ENCODE results near the gene SYT3. TPM values are rescaled to one million over a fixed set of nuclear protein-coding genes. Genes with fewer than 3 reads are reported as not detected.

SYT3 gene
- total and polyA plus RNA-seq, 7 donors: under 0.01 to 0.66 (median 0.37) TPM; not detected in 1

GRCh38 chr19:50667759-50668231 is 28.1 kb upstream of the SYT3 start:
- DNase-seq: no peak
- intact Hi-C loops (cut with DNase I): loop anchor here (5.0 kb wide), 1 partner anchor 115 kb away; no protein-coding TSS in a partner anchor

GRCh38 chr19:50667177-50667758 is 27.6 kb upstream of the SYT3 start:
- Histone ChIP-seq H3K36me3 (no peaks in the 10 kb centered on the region), H3K27me3 (peaks cover 39 to 92% (median 49%) of the 10 kb centered on the region in 3 donors), H3K9me3 (no peaks in the 10 kb centered on the region), H3K4me1 (peaks cover 0 to 24% (median 8%) of the 10 kb centered on the region in 4 donors), H3K4me3 (no peak overlapping the region), H3K27ac (no peak overlapping the region)
- no peak for DNase-seq
- intact Hi-C loops (cut with DNase I): loop anchor here (5.0 kb wide), 1 partner anchor 115 kb away; no protein-coding TSS in a partner anchor
- TF ChIP-seq POLR2AphosphoS5 (IDR thresholded peaks at IDR 0.05) (no peak), POLR2A (IDR thresholded peaks at IDR 0.05) (no peak), EP300 (IDR thresholded peaks at IDR 0.05) (no peak), CTCF (IDR thresholded peaks at IDR 0.05) (no peak)
- 7 to 14% methylated on average over 56 of the region's 56 CpGs for WGBS, 2 donors

More at GRCh38 chr19:50667759-50668231, 28.1 kb upstream of the SYT3 start:
- Histone ChIP-seq H3K36me3 (no peaks in the 10 kb centered on the region), H3K27me3 (peaks cover 39 to 93% (median 44%) of the 10 kb centered on the region in 3 donors), H3K4me3 (no peak overlapping the region), H3K9me3 (no peaks in the 10 kb centered on the region), H3K27ac (no peak overlapping the region), H3K4me1 (peaks cover 0 to 24% (median 8%) of the 10 kb centered on the region in 4 donors)
- TF ChIP-seq POLR2A (IDR thresholded peaks at IDR 0.05): no peak
- no peak for TF ChIP-seq CTCF (IDR thresholded peaks at IDR 0.05)
- WGBS, 2 donors: 7 to 15% methylated on average over 58 of the region's 58 CpGs

GRCh38 chr19:50666346-50667176 is 26.9 kb upstream of the SYT3 start:
- no peak for TF ChIP-seq CTCF (IDR thresholded peaks at IDR 0.05)
- no peak for TF ChIP-seq POLR2AphosphoS5 (IDR thresholded peaks at IDR 0.05)
- TF ChIP-seq EP300 (IDR thresholded peaks at IDR 0.05): no peak
- no peak for TF ChIP-seq POLR2A (IDR thresholded peaks at IDR 0.05)
- Histone ChIP-seq H3K9me3 (no peaks in the 10 kb centered on the region), H3K4me3 (no peak overlapping the region), H3K36me3 (no peaks in the 10 kb centered on the region), H3K27me3 (peaks cover 39 to 92% (median 56%) of the 10 kb centered on the region in 3 donors), H3K4me1 (peaks cover 0 to 24% (median 8%) of the 10 kb centered on the region in 4 donors), H3K27ac (no peak overlapping the region)
- no peak for DNase-seq
- WGBS, 2 donors: 23 to 34% methylated on average over 47 of the region's 47 CpGs
- intact Hi-C loops (cut with DNase I): loop anchor here (5.0 kb wide), 1 partner anchor 116 kb away; no protein-coding TSS in a partner anchor

- no peaks in the 10 kb centered on the region for H3K9me3 ChIP-seq
- H3K27ac ChIP-seq: no peak overlapping the region
- peaks cover 42 to 94% (median 68%) of the 10 kb centered on the region in 3 donors for H3K27me3 ChIP-seq
- DNase-seq: no peak
- peaks cover 0 to 28% (median 9%) of the 10 kb centered on the region in 4 donors for H3K4me1 ChIP-seq
- H3K36me3 ChIP-seq: no peaks in the 10 kb centered on the region
- intact Hi-C loops (cut with DNase I): no loop called here
- no peak overlapping the region for H3K4me3 ChIP-seq
- TF ChIP-seq EP300 (IDR thresholded peaks at IDR 0.05): no peak
- no peak for TF ChIP-seq POLR2A (IDR thresholded peaks at IDR 0.05)
- no peak for TF ChIP-seq CTCF (IDR thresholded peaks at IDR 0.05)
- no peak for TF ChIP-seq POLR2AphosphoS5 (IDR thresholded peaks at IDR 0.05)
- 83 to 89% methylated on average over 6 of the region's 6 CpGs for WGBS, 2 donors
Measured at GRCh38 chr19:50664204-50664603, 24.5 kb upstream of the SYT3 start.

Measured in sigmoid colon (tissue), 7 donors.